MM.1S (cell line): ENCODE data around the gene DNAH8.

Experiments
- EZH2 ChIP-seq: fragments of 300-600 bp; sonication (generic); optimal IDR thresholded peaks from 2 replicates; pipeline ENCODE3; 2017; ENCODE audit warnings: low read depth, mild to moderate bottlenecking, antibody characterized with exemption, low read length, mixed read lengths
- TF ChIP-seq, protein P1 (sequence below): fragments of 300-600 bp; sonication (generic); IDR thresholded peaks from 2 replicates; pipeline ENCODE4 v1.5.1; 2016; ENCODE audit warnings: antibody characterized with exemption, low read length, mixed read lengths

DNA sequence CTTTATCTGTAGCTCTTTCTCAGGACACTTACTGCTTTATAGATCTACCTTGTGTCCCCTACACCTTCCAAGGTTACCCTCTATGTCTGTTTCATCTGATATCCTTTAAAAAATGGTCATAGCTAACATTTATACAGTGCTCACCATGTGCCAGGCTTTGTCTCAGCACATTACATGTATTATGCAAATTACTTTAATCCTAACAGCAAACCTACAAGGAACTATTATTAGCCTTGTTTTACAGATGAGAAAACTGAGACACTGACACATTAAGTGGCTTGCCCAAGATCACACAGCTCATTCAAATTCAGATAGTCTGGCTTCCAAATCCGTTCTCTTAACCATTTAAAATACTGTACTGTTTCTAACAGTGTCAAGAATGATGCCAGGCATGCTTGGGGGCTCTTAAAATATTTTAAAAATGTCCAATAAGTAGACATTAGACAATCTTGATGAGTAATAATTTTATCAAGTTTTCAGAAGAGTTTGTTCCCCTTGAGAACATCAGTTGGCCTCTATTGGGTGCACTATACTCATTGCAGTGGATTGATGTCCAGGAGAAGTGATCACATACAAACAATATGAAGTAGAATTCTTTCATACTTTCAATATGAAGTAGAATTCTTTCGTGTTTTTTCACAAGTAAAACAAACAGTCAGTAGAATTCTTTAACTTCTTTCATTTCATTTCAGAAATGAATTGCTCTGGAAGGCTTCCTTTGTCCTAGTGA, 69.6 kb downstream of the DNAH8 start:
- TF ChIP-seq, protein P1, sequence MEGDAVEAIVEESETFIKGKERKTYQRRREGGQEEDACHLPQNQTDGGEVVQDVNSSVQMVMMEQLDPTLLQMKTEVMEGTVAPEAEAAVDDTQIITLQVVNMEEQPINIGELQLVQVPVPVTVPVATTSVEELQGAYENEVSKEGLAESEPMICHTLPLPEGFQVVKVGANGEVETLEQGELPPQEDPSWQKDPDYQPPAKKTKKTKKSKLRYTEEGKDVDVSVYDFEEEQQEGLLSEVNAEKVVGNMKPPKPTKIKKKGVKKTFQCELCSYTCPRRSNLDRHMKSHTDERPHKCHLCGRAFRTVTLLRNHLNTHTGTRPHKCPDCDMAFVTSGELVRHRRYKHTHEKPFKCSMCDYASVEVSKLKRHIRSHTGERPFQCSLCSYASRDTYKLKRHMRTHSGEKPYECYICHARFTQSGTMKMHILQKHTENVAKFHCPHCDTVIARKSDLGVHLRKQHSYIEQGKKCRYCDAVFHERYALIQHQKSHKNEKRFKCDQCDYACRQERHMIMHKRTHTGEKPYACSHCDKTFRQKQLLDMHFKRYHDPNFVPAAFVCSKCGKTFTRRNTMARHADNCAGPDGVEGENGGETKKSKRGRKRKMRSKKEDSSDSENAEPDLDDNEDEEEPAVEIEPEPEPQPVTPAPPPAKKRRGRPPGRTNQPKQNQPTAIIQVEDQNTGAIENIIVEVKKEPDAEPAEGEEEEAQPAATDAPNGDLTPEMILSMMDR, result no peak
- TF ChIP-seq EZH2, result no peak
